GM06990 (cell line): Measurements from ENCODE around the gene PHTF1.

ENCODE experiments used
- DNase-seq: peaks from one replicate; pipeline ENCODE4 v3.0.0-alpha.2; 2011; ENCODE audit not compliant: insufficient read length; ENCODE audit errors: extremely low read depth
- H3K27me3 ChIP-seq: replicated peaks from 2 replicates; pipeline ENCODE4 v1.6.0; 2011; ENCODE audit warnings: low read length; ENCODE audit not compliant: control insufficient read depth, insufficient read depth
- H3K36me3 ChIP-seq: 2 replicates; pipeline ENCODE4 v1.5.1; 2011; ENCODE audit warnings: low read length; ENCODE audit not compliant: control insufficient read depth, insufficient read depth
- H3K4me3 ChIP-seq: replicated peaks from 2 replicates; pipeline ENCODE4 v1.5.1; 2011; ENCODE audit warnings: low read depth, mild to moderate bottlenecking, control low read depth, low read length
- TF ChIP-seq, protein P1 (sequence below): IDR thresholded peaks from 2 replicates; pipeline ENCODE4 v1.5.1; 2011; ENCODE audit warnings: low read length, control low read depth, mild to moderate bottlenecking, inconsistent platforms; ENCODE audit not compliant: insufficient read depth, poor library complexity, severe bottlenecking

PHTF1 gene

DNA sequence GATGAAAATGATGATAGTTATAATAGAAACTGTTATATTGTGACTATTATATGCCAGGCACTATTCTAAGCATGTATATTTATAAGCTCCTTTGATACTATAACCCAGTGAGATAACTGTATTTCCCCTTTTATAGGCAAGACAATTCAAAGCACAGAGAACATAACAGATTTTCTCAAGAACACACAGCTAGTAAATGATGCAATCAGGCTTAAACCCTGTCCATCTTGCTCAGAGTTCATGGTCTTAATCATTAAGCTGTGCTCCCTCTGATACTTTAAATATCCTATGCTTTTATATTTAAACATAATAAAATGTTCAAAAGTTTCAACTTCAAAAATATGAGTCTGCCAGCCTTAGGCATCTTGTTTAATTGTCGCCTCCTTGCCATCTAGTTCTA lies 88.6 kb downstream of the PHTF1 start:
- Histone ChIP-seq H3K27me3 (no peaks in the 10 kb centered on the region), H3K36me3 (no peaks in the 10 kb centered on the region), H3K4me3 (no peak overlapping the region)
- DNase-seq: no peak
- TF ChIP-seq, protein P1, sequence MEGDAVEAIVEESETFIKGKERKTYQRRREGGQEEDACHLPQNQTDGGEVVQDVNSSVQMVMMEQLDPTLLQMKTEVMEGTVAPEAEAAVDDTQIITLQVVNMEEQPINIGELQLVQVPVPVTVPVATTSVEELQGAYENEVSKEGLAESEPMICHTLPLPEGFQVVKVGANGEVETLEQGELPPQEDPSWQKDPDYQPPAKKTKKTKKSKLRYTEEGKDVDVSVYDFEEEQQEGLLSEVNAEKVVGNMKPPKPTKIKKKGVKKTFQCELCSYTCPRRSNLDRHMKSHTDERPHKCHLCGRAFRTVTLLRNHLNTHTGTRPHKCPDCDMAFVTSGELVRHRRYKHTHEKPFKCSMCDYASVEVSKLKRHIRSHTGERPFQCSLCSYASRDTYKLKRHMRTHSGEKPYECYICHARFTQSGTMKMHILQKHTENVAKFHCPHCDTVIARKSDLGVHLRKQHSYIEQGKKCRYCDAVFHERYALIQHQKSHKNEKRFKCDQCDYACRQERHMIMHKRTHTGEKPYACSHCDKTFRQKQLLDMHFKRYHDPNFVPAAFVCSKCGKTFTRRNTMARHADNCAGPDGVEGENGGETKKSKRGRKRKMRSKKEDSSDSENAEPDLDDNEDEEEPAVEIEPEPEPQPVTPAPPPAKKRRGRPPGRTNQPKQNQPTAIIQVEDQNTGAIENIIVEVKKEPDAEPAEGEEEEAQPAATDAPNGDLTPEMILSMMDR: no peak

DNA sequence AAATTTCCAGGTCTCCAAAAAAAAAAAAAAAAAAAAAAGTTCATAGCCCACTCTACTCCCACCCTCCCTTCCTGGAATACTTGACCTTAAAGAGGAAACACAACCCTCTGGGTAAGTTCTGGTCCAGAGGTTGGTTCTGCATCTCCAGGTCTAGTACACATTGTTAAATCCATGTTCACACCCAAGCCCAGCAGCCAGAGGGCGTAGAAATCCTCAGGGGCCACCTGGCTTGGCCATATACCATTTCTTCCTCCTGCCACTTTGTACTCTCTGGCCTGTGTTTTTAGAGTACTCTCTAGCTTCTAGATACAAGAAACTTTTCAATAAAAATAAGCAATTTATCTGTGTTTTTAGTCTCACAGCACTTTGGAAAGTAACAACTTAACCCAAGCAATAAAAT lies 89.3 kb downstream of the PHTF1 start:
- DNase-seq: no peak
- Histone ChIP-seq H3K4me3 (no peak overlapping the region), H3K27me3 (no peaks in the 10 kb centered on the region), H3K36me3 (no peaks in the 10 kb centered on the region)
- TF ChIP-seq, protein P1: no peak

DNA sequence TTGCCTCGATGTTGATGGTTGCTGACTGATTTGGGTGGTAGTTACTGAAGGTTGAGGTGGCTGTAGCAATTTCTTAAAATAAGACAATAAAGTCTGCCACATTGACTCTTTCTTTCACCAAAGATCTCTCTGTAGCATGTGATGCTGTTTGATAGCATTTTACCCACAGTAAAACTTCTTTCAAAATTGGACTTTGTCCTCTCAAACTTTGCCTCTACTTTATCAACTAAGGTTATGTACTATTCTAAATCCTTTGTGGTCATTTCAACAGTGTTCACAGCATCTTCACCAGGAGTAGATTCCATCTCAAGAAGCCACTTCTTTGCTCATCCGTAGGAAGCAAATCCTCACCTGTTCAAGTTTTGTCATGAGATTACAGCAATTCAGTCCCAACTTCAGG lies 93.2 kb downstream of the PHTF1 start:
- Histone ChIP-seq H3K4me3 (no peak overlapping the region), H3K27me3 (no peaks in the 10 kb centered on the region), H3K36me3 (no peaks in the 10 kb centered on the region)
- TF ChIP-seq, protein P1: no peak
- DNase-seq: no peak

DNA sequence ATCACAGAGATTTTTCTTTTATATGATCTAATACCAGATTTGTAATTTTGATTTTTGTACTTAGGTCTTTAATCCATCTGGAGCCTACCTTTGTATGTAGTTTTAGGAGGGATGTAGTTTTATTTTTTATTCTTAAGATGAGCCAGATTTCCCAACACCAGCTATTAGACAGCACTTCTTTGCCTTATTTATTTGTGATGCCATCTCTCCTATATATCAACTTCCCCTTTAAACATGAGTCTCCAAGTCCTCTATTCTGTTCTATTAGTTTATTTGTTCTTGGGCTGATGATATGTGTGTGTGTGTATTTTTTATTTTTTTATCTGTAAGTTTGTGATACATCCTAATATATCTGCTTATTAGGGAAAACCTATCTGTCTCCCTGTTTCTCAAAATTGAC lies 94.2 kb downstream of the PHTF1 start:
- H3K36me3 ChIP-seq: no peaks in the 10 kb centered on the region
- TF ChIP-seq, protein P1: no peak
- no peaks in the 10 kb centered on the region for H3K27me3 ChIP-seq
- DNase-seq: no peak
- H3K4me3 ChIP-seq: no peak overlapping the region

DNA sequence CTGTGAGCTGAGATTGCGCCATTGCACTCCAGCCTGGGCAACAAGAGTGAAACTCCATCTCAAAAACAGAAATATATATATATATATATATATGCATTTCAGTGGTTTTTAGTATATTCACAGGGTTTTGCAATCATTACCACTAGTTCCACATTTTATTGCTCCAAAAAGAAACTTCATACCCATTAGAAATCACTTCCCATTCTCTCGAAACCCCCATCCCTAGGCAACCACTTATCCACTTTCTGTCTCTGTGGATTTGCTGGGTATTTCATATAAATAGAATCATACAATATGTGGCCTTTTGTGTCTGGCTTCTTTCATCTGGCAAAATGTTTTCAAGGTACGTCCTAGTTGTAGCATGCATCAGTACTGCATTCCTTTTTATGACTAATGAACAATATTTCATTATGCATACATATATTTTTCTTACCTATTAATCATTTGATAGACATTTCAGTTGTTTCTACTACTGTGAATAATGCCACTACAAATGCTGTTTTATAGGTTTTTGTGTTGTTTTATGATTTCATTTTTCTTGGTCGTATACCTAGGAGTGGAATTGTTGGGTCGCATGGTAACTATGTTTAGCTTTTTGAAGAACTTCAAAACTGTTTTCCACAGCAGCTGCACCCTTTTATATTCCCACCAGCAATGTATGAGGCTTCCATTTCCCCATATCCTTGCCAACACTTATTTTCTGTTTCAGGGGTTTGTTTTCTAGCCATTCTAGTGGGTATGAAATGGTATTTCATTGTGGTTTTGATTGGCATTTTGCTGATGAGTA lies 95.9 kb downstream of the PHTF1 start:
- H3K4me3 ChIP-seq: no peak overlapping the region
- no peaks in the 10 kb centered on the region for H3K27me3 ChIP-seq
- no peak for DNase-seq
- TF ChIP-seq, protein P1: no peak
- no peaks in the 10 kb centered on the region for H3K36me3 ChIP-seq
